ENCODE data around the gene PTGFRN.

PTGFRN gene

DNA sequence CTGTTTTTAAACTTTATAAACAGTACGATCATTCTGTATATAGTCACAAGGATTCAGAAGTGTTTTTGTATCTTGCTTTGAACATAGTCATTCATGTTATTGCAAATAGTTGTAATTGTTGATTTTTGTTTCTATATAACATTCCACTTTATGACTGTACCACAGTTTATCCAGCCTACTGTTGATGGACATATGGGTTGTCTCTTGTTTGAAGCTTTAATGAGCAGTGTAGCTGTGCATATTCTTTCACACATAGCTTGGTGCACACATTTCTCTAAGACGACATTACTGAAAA is 98.0 kb downstream of the PTGFRN start:
- TF ChIP-seq EZH2 (IDR thresholded peaks at IDR 0.05) (no peak), POLR2AphosphoS5 (IDR thresholded peaks at IDR 0.05; ENCODE audit: borderline replicate concordance, low read depth, low read length) (no peak), FOXP2 (optimal IDR thresholded peaks at IDR 0.05; ENCODE audit: control extremely low read depth, extremely low read length, insufficient read depth) (no peak)
- no peak for DNase-seq (ENCODE audit: low read depth, low spot score)
- H3K27ac ChIP-seq: no peak overlapping the region
- H3K4me3 ChIP-seq: no peak overlapping the region
- H3K9me3 ChIP-seq (ENCODE audit: low read depth, low read length): no peaks in the 10 kb centered on the region
- H3K9ac ChIP-seq (ENCODE audit: insufficient read length): no peak overlapping the region
- H3K36me3 ChIP-seq (ENCODE audit: insufficient read depth, low read length): no peaks in the 10 kb centered on the region

DNA sequence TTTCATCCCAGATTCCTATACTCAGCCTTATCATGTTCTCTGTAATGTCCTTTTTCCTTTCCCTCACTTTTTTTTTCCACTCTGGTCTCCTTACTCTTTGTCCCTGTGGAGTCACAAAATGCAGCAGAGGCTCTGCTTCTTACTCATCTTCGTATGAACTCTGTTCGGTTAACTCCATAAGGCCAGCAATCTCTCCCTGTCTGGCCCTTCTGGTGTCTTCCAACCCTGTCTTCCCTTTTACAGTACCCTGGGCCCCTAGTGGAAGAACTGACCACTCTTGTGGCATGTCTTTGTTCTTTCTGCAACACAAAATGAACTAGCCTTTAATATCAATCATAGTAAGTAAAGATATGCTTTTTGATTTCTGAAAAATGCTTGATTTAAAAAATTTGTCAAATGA is 98.9 kb downstream of the PTGFRN start:
- Histone ChIP-seq H3K36me3 (ENCODE audit: insufficient read depth, low read length) (no peaks in the 10 kb centered on the region), H3K9ac (ENCODE audit: insufficient read length) (no peak overlapping the region), H3K4me3 (no peak overlapping the region), H3K9me3 (ENCODE audit: low read depth, low read length) (no peaks in the 10 kb centered on the region), H3K27ac (no peak overlapping the region)
- DNase-seq (ENCODE audit: low read depth, low spot score): no peak
- no peak for TF ChIP-seq EZH2 (IDR thresholded peaks at IDR 0.05)
- no peak for TF ChIP-seq POLR2AphosphoS5 (IDR thresholded peaks at IDR 0.05; ENCODE audit: borderline replicate concordance, low read depth, low read length)
- no peak for TF ChIP-seq FOXP2 (optimal IDR thresholded peaks at IDR 0.05; ENCODE audit: control extremely low read depth, extremely low read length, insufficient read depth)

DNA sequence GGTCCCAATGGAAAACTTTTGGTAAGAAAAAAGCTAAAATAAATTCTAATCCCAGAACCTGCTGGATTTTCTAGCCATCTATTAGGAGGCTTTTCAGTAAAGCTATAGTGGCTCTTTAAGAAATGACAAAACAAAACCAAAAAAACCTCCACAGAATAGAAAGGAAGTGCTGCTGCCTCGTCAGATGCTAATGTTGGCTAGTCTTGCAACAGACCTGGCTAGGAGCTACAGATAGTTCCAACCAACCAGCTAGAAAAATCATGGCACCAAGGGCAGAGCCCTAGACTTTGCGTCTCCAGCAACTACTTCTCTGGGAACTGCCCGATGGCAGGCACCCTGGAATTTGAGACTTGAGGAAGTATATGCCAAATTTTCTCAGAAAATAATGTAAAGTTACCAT is 99.4 kb downstream of the PTGFRN start:
- Histone ChIP-seq H3K9ac (ENCODE audit: insufficient read length) (no peak overlapping the region), H3K9me3 (ENCODE audit: low read depth, low read length) (no peaks in the 10 kb centered on the region), H3K4me3 (peak overlapping the region; percentile 10; the same call in 1 of the 2 replicates), H3K36me3 (ENCODE audit: insufficient read depth, low read length) (no peaks in the 10 kb centered on the region), H3K27ac (peak overlapping the region; percentile 16)
- no peak for DNase-seq (ENCODE audit: low read depth, low spot score)
- TF ChIP-seq FOXP2 (optimal IDR thresholded peaks at IDR 0.05; ENCODE audit: control extremely low read depth, extremely low read length, insufficient read depth) (no peak), POLR2AphosphoS5 (IDR thresholded peaks at IDR 0.05; ENCODE audit: borderline replicate concordance, low read depth, low read length) (no peak), EZH2 (IDR thresholded peaks at IDR 0.05) (no peak)

DNA sequence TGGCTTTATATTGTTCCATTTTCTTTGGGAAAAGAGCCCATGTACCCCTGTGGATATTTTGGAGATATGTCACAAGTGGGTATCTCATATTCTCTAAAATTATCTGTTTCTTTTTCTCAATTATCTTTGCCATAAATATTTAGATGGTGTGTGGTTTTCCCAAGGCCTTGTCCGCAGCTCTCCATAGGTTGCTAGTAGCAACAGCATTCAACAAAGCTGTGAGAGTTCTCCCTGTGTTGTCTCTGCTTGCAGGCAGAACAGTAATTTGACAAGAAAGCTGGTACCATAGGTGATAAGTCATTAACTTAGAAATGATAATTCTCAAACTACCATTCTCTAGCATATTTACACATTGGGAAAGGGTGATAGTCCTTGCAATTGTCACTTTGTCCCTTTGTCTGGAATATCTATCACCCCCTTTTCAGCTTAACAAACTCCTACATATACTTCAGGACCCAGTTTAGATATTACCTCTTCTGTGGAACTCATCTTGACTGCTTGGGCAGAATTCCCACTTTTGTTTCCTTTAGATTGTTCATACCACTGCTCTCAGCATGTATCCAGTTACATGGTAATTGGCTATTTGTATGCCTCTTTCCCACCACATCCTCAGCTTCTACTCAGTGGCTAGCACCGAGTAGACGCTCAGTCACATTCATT is 100.7 kb downstream of the PTGFRN start:
- no peak overlapping the region for H3K4me3 ChIP-seq
- no peak for TF ChIP-seq FOXP2 (optimal IDR thresholded peaks at IDR 0.05; ENCODE audit: control extremely low read depth, extremely low read length, insufficient read depth)
- TF ChIP-seq EZH2 (IDR thresholded peaks at IDR 0.05): no peak
- no peak for TF ChIP-seq POLR2AphosphoS5 (IDR thresholded peaks at IDR 0.05; ENCODE audit: borderline replicate concordance, low read depth, low read length)
- H3K36me3 ChIP-seq (ENCODE audit: insufficient read depth, low read length): no peaks in the 10 kb centered on the region
- no peak overlapping the region for H3K9ac ChIP-seq (ENCODE audit: insufficient read length)
- DNase-seq (ENCODE audit: low read depth, low spot score): no peak
- H3K9me3 ChIP-seq (ENCODE audit: low read depth, low read length): no peaks in the 10 kb centered on the region
- H3K27ac ChIP-seq: no peak overlapping the region

DNA sequence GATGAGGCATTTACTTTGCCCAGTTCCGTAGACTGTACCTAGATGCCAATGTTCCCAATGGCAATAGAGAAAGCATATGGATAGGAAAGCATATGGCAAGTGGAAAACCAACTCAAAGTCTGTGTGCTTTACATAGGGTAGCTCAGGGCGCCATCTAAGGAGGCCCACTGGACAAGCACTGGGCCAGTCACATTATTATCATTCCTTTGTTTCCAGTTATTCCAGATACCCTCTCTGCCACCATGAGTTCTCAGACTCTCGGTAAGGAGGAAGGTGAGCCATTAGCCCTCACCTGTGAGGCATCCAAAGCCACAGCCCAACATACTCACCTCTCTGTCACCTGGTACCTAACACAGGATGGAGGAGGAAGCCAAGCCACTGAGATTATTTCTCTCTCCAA is 101.6 kb downstream of the PTGFRN start:
- no peak for TF ChIP-seq POLR2AphosphoS5 (IDR thresholded peaks at IDR 0.05; ENCODE audit: borderline replicate concordance, low read depth, low read length)
- TF ChIP-seq FOXP2 (optimal IDR thresholded peaks at IDR 0.05; ENCODE audit: control extremely low read depth, extremely low read length, insufficient read depth): no peak
- TF ChIP-seq EZH2 (IDR thresholded peaks at IDR 0.05): no peak
- H3K9ac ChIP-seq (ENCODE audit: insufficient read length): no peak overlapping the region
- H3K9me3 ChIP-seq (ENCODE audit: low read depth, low read length): no peaks in the 10 kb centered on the region

DNA sequence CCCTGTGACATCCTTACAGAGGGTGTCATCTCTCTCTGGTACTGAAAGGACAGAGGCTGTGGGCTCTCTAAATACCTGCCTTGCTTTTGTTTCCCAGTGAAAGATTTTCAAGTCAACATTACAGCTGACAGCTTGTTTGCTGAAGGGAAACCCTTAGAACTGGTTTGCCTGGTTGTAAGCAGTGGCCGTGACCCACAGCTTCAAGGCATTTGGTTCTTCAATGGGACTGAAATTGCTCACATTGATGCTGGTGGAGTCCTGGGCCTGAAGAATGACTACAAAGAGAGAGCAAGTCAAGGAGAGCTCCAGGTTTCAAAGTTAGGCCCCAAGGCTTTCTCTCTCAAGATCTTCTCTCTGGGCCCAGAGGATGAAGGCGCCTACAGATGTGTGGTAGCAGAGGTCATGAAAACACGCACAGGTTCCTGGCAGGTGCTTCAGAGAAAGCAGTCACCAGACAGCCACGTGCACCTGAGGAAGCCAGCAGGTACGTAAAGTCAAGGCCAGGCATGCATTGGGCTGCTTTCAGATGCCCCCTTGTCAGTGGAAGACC is 103.7 kb downstream of the PTGFRN start:
- Histone ChIP-seq H3K36me3 (ENCODE audit: insufficient read depth, low read length) (no peaks in the 10 kb centered on the region), H3K27ac (no peak overlapping the region), H3K4me3 (no peak overlapping the region), H3K9ac (ENCODE audit: insufficient read length) (no peak overlapping the region), H3K9me3 (ENCODE audit: low read depth, low read length) (no peaks in the 10 kb centered on the region)
- TF ChIP-seq POLR2AphosphoS5 (IDR thresholded peaks at IDR 0.05; ENCODE audit: borderline replicate concordance, low read depth, low read length): no peak
- no peak for DNase-seq (ENCODE audit: low read depth, low spot score)

More for the DNA sequence above, 101.6 kb downstream of the PTGFRN start:
- no peaks in the 10 kb centered on the region for H3K36me3 ChIP-seq (ENCODE audit: insufficient read depth, low read length)
- H3K27ac ChIP-seq: no peak overlapping the region
- no peak overlapping the region for H3K4me3 ChIP-seq
- no peak for DNase-seq (ENCODE audit: low read depth, low spot score)

DNA sequence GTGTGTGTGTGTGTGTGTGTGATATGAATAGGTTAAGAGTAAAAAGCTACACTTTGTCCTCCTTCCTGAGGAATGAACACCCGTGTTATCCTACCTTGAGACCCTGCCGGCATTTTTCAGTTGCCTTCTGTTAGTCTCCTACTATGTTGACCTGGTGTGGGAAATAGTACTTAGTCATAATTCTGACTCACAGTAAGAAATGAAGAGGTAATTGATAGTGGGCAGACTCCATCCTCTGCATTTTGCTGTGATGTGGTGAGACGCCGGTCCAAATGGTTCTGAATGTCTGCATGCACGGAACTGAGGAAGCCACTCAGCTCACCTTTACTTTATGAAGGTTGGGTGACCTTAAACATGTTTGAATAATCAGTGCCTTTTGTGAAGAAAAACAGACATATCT is 104.5 kb downstream of the PTGFRN start:
- H3K27ac ChIP-seq: no peak overlapping the region
- TF ChIP-seq POLR2AphosphoS5 (IDR thresholded peaks at IDR 0.05; ENCODE audit: borderline replicate concordance, low read depth, low read length): no peak
- TF ChIP-seq EZH2 (IDR thresholded peaks at IDR 0.05): no peak
- no peak for TF ChIP-seq FOXP2 (optimal IDR thresholded peaks at IDR 0.05; ENCODE audit: control extremely low read depth, extremely low read length, insufficient read depth)
- DNase-seq (ENCODE audit: low read depth, low spot score): no peak
- H3K9ac ChIP-seq (ENCODE audit: insufficient read length): no peak overlapping the region
- no peak overlapping the region for H3K4me3 ChIP-seq
- no peaks in the 10 kb centered on the region for H3K36me3 ChIP-seq (ENCODE audit: insufficient read depth, low read length)
- H3K9me3 ChIP-seq (ENCODE audit: low read depth, low read length): no peaks in the 10 kb centered on the region

DNA sequence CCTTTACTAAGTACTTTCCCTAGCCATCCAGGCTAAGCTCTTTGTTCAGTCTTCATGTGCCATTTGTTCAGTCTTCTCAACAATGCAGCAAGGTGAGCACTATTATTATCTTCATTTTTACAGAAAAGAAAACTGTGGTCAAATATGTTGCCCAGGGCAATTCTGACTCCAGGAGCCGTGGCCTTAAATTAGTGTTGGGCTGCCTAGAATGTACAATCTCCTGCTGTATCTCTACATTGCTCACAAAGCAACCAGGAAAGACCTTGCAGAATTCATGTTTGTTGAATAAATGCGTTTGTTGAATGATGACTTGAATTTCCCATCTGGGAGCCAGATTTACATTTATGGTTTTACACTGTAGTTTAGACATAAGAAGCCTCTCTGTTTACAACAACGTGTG is 106.0 kb downstream of the PTGFRN start:
- no peak for TF ChIP-seq FOXP2 (optimal IDR thresholded peaks at IDR 0.05; ENCODE audit: control extremely low read depth, extremely low read length, insufficient read depth)
- no peak for TF ChIP-seq POLR2AphosphoS5 (IDR thresholded peaks at IDR 0.05; ENCODE audit: borderline replicate concordance, low read depth, low read length)
- no peak for TF ChIP-seq EZH2 (IDR thresholded peaks at IDR 0.05)
- H3K4me3 ChIP-seq: no peak overlapping the region
- no peaks in the 10 kb centered on the region for H3K9me3 ChIP-seq (ENCODE audit: low read depth, low read length)
- H3K9ac ChIP-seq (ENCODE audit: insufficient read length): no peak overlapping the region
- H3K36me3 ChIP-seq (ENCODE audit: insufficient read depth, low read length): no peaks in the 10 kb centered on the region
- DNase-seq (ENCODE audit: low read depth, low spot score): no peak
- H3K27ac ChIP-seq: no peak overlapping the region

DNA sequence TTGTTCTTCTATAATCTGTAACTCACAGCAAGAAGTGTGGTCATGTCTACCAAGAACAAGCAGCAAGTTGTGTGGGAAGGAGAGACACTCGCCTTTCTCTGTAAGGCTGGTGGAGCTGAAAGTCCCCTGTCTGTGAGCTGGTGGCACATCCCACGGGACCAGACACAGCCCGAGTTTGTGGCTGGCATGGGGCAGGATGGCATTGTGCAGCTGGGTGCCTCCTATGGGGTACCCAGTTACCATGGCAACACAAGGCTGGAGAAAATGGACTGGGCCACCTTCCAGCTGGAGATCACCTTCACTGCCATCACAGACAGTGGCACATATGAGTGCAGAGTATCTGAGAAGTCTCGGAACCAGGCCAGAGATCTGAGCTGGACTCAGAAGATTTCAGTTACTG is 107.3 kb downstream of the PTGFRN start:
- Histone ChIP-seq H3K27ac (no peak overlapping the region), H3K36me3 (ENCODE audit: insufficient read depth, low read length) (no peaks in the 10 kb centered on the region), H3K9me3 (ENCODE audit: low read depth, low read length) (no peaks in the 10 kb centered on the region), H3K4me3 (no peak overlapping the region), H3K9ac (ENCODE audit: insufficient read length) (no peak overlapping the region)
- no peak for TF ChIP-seq POLR2AphosphoS5 (IDR thresholded peaks at IDR 0.05; ENCODE audit: borderline replicate concordance, low read depth, low read length)
- no peak for TF ChIP-seq EZH2 (IDR thresholded peaks at IDR 0.05)
- no peak for TF ChIP-seq FOXP2 (optimal IDR thresholded peaks at IDR 0.05; ENCODE audit: control extremely low read depth, extremely low read length, insufficient read depth)
- no peak for DNase-seq (ENCODE audit: low read depth, low spot score)

All from SK-N-MC (cell line).